Hepatocyte (in vitro differentiated cells): Measurements from ENCODE around the gene MPHOSPH6. TPM values are rescaled to one million over a fixed set of nuclear protein-coding genes. Genes with fewer than 3 reads are reported as not detected.

ENCODE experiments used
- DNase-seq: peaks from one replicate; pipeline ENCODE4 v3.0.0-alpha.2; 2016; ENCODE audit warnings: low spot score
- H2AFZ ChIP-seq: fragments of 200-600 bp; sonication (generic); 2 replicates; pipeline ENCODE4 v1.6.0; 2016; ENCODE audit warnings: antibody characterized with exemption, mild to moderate bottlenecking
- H3K27ac ChIP-seq: fragments of 200-600 bp; sonication (generic); 2 replicates; pipeline ENCODE4 v1.5.1; 2016; ENCODE audit warnings: mild to moderate bottlenecking
- H3K27me3 ChIP-seq: fragments of 200-600 bp; sonication (generic); 2 replicates; pipeline ENCODE4 v1.6.1; 2016
- H3K36me3 ChIP-seq: fragments of 200-600 bp; sonication (generic); replicated peaks from 2 replicates; pipeline ENCODE4 v1.5.1; 2016; ENCODE audit warnings: low read depth; ENCODE audit not compliant: insufficient read depth
- H3K4me1 ChIP-seq: fragments of 200-600 bp; sonication (generic); 2 replicates; pipeline ENCODE4 v1.5.1; 2016; ENCODE audit warnings: mild to moderate bottlenecking, moderate library complexity; ENCODE audit not compliant: insufficient read depth
- H3K4me2 ChIP-seq: fragments of 200-600 bp; sonication (generic); 2 replicates; pipeline ENCODE4 v1.6.0; 2016
- H3K4me3 ChIP-seq: fragments of 200-600 bp; sonication (generic); 2 replicates; pipeline ENCODE4 v1.5.1; 2016; ENCODE audit warnings: mild to moderate bottlenecking
- H3K79me2 ChIP-seq: fragments of 200-600 bp; sonication (generic); 2 replicates; pipeline ENCODE4 v1.6.0; 2017; ENCODE audit warnings: mild to moderate bottlenecking
- H3K9me2 ChIP-seq: fragments of 200-600 bp; sonication (generic); replicated peaks from 2 replicates; pipeline ENCODE4 v1.6.0; 2017; ENCODE audit warnings: mild to moderate bottlenecking; ENCODE audit not compliant: insufficient read depth
- H3K9me3 ChIP-seq: fragments of 200-600 bp; sonication (generic); 2 replicates; pipeline ENCODE4 v1.5.1; 2016; ENCODE audit warnings: low read depth, mild to moderate bottlenecking
- H4K20me1 ChIP-seq: fragments of 200-600 bp; sonication (generic); 2 replicates; pipeline ENCODE4 v1.6.0; 2016; ENCODE audit warnings: mild to moderate bottlenecking; ENCODE audit not compliant: insufficient read depth, poor library complexity, severe bottlenecking
- CTCF ChIP-seq: fragments of 200-600 bp; sonication (generic); IDR thresholded peaks from 2 replicates; pipeline ENCODE4 v1.5.1; 2016; ENCODE audit warnings: antibody characterized with exemption, mild to moderate bottlenecking; ENCODE audit not compliant: poor library complexity
- EZH2 ChIP-seq: fragments of 200-600 bp; sonication (generic); IDR thresholded peaks from 2 replicates; pipeline ENCODE4 v1.6.1; 2016; ENCODE audit warnings: antibody characterized with exemption, mild to moderate bottlenecking, borderline replicate concordance
- EZH2phosphoT487 ChIP-seq: fragments of 200-600 bp; sonication (generic); IDR thresholded peaks from one replicate; pipeline ENCODE4 v1.6.1; 2018; ENCODE audit warnings: antibody characterized with exemption, mild to moderate bottlenecking, low read depth, moderate library complexity; ENCODE audit not compliant: unreplicated experiment, severe bottlenecking
- WGBS: methylation state at CpG from one replicate; pipeline ENCODE4 v1.1.6; 2016; ENCODE audit warnings: low lambda C conversion rate; ENCODE audit errors: missing lambda C conversion rate; 5-methylcytosine and 5-hydroxymethylcytosine counted together
- polyA plus RNA-seq: library from polyadenylated mRNA; unstranded; fragments of >200 nt; fragmentation: Nextera tagmentation; extraction: Ambion mirVana; gene quantifications from 2 replicates; pipeline ENCODE4 v1.2.1, GENCODE V29; 2016
- total RNA-seq: library from RNA; depleted of rRNA; stranded (reverse); fragments of >200 nt; gene quantifications from 2 replicates; pipeline ENCODE4 v1.2.3, GENCODE V29; 2014

Gene MPHOSPH6
- total and polyA plus RNA-seq, 2 experiments from 2014 or later = 38.4 to 47.0 TPM

GRCh38 chr16:82134846-82135245 lies 35.2 kb downstream of the MPHOSPH6 start:
- no peaks in the 10 kb centered on the region for H3K36me3 ChIP-seq
- H3K9me2 ChIP-seq = no peaks in the 10 kb centered on the region
- H3K4me2 ChIP-seq = no peak overlapping the region
- no peak overlapping the region for H2AFZ ChIP-seq
- no peak overlapping the region for H3K27ac ChIP-seq
- no peaks in the 10 kb centered on the region for H3K79me2 ChIP-seq
- H3K4me1 ChIP-seq = peaks cover 4% of the 10 kb centered on the region
- TF ChIP-seq CTCF (no peak), EZH2 (no peak), EZH2phosphoT487 (no peak)
- WGBS = 89% methylated on average over 8 of the region's 8 CpGs
- H3K9me3 ChIP-seq = no peaks in the 10 kb centered on the region
- no peak for DNase-seq
- no peaks in the 10 kb centered on the region for H4K20me1 ChIP-seq
- H3K27me3 ChIP-seq = no peaks in the 10 kb centered on the region
- no peak overlapping the region for H3K4me3 ChIP-seq

GRCh38 chr16:82133798-82134197 lies 36.2 kb downstream of the MPHOSPH6 start:
- H2AFZ ChIP-seq = no peak overlapping the region
- H3K36me3 ChIP-seq = no peaks in the 10 kb centered on the region
- H3K27ac ChIP-seq = no peak overlapping the region
- DNase-seq = no peak
- H3K79me2 ChIP-seq = no peaks in the 10 kb centered on the region
- no peaks in the 10 kb centered on the region for H3K27me3 ChIP-seq
- peaks cover 4% of the 10 kb centered on the region for H3K4me1 ChIP-seq
- H3K9me3 ChIP-seq = no peaks in the 10 kb centered on the region
- no peaks in the 10 kb centered on the region for H4K20me1 ChIP-seq
- no peak overlapping the region for H3K4me2 ChIP-seq
- no peak overlapping the region for H3K4me3 ChIP-seq
- no peak for TF ChIP-seq CTCF
- TF ChIP-seq EZH2 = no peak
- TF ChIP-seq EZH2phosphoT487 = no peak
- WGBS = 80% methylated on average over 6 of the region's 6 CpGs
- no peaks in the 10 kb centered on the region for H3K9me2 ChIP-seq

GRCh38 chr16:82129881-82130280 lies 40.1 kb downstream of the MPHOSPH6 start:
- TF ChIP-seq EZH2phosphoT487 (no peak), CTCF (no peak), EZH2 (no peak)
- Histone ChIP-seq H3K9me2 (no peaks in the 10 kb centered on the region), H3K4me2 (no peak overlapping the region), H3K79me2 (no peaks in the 10 kb centered on the region), H4K20me1 (no peaks in the 10 kb centered on the region), H3K4me1 (no peaks in the 10 kb centered on the region), H3K9me3 (no peaks in the 10 kb centered on the region), H3K4me3 (no peak overlapping the region), H2AFZ (no peak overlapping the region), H3K36me3 (no peaks in the 10 kb centered on the region), H3K27ac (no peak overlapping the region), H3K27me3 (no peaks in the 10 kb centered on the region)
- no peak for DNase-seq
- 85% methylated on average over 3 of the region's 3 CpGs for WGBS

- no peaks in the 10 kb centered on the region for H3K9me3 ChIP-seq
- no peaks in the 10 kb centered on the region for H4K20me1 ChIP-seq
- no peak for TF ChIP-seq CTCF
- no peak for TF ChIP-seq EZH2phosphoT487
- no peak for TF ChIP-seq EZH2
- 89% methylated on average over 3 of the region's 3 CpGs for WGBS
- no peak overlapping the region for H3K4me3 ChIP-seq
- no peak overlapping the region for H2AFZ ChIP-seq
- no peaks in the 10 kb centered on the region for H3K27me3 ChIP-seq
- no peaks in the 10 kb centered on the region for H3K36me3 ChIP-seq
- DNase-seq = no peak
- H3K4me1 ChIP-seq = no peaks in the 10 kb centered on the region
- H3K79me2 ChIP-seq = no peaks in the 10 kb centered on the region
- H3K27ac ChIP-seq = no peak overlapping the region
- H3K4me2 ChIP-seq = no peak overlapping the region
- H3K9me2 ChIP-seq = no peaks in the 10 kb centered on the region
These were observed 45.4 kb downstream of the MPHOSPH6 start for GRCh38 chr16:82124651-82125050.
